HCT116 (cell line): Measurements from ENCODE around the gene SNAP47. TPM values are rescaled to one million over a fixed set of nuclear protein-coding genes. Genes with fewer than 3 reads are reported as not detected.

Experiments
- ATAC-seq: fragments of 200-7000 bp; cut with Tn5 transposase; 2 replicates; pipeline ENCODE4 v1.9.1; 2020; ENCODE audit warnings: mild to moderate bottlenecking, moderate library complexity
- BruUV-seq: library from RNA; stranded (reverse); fragments of 400-500 nt; replicated peaks from 2 replicates; lab custom pipeline; 2021; lab: Mats Ljungman, UMichigan
- CTCF ChIA-PET: fragments of 300-600 bp; sonication (Branson Sonifier 250); formaldehyde crosslinking; loops from one replicate; lab custom pipeline; 2021; ENCODE audit warnings: antibody characterized with exemption; lab: Charles Lee
- POLR2A ChIA-PET: fragments of 300-600, 350-600 bp; sonication (Branson Sonifier 250); formaldehyde crosslinking; loops from one replicate; lab custom pipeline; 2021; ENCODE audit warnings: antibody characterized with exemption; lab: Charles Lee
- RAD21 ChIA-PET, 2 experiments: fragments of 300-600 bp; sonication (Branson Sonifier 250); formaldehyde crosslinking; loops; one replicate each; lab custom pipeline; 2023; ENCODE audit warnings: low total read pairs in 2 of 2; ENCODE audit not compliant: uncharacterized antibody in 2 of 2, unreplicated experiment in 2 of 2, low non-redundant PET in 1 of 2; lab: Charles Lee
- DNase-seq: peaks from one replicate; pipeline ENCODE4 v3.0.0-alpha.2; 2010; ENCODE audit warnings: low read depth, low spot score
- H2AFZ ChIP-seq: fragments of 200-600 bp; shearing (Covaris generic), sonication (generic); 2 replicates; pipeline ENCODE4 v1.6.1; 2017; ENCODE audit warnings: low read depth, mixed run types, mixed read lengths, antibody characterized with exemption, low read length; ENCODE audit not compliant: poor library complexity, severe bottlenecking
- H3K27ac ChIP-seq: 2 replicates; pipeline ENCODE4 v1.5.1; 2012; ENCODE audit warnings: low read depth, low read length
- H3K27me3 ChIP-seq: fragments of 200-600 bp; sonication (generic); 2 replicates; pipeline ENCODE4 v1.6.1; 2016; ENCODE audit warnings: mixed run types, low read length, mixed read lengths; ENCODE audit not compliant: insufficient read depth
- H3K36me3 ChIP-seq, 2 experiments: fragments of 200-500 bp in 1 of 2; fragments of 200-600 bp in 1 of 2; sonication (Bioruptor generic) in 1 of 2; sonication (generic) in 1 of 2; 2 replicates each; pipeline versions ENCODE4 v1.5.1 to v1.6.1; 2014 to 2016; ENCODE audit warnings: low read length in 2 of 2, inconsistent platforms in 1 of 2, mixed read lengths in 1 of 2, mixed run types in 1 of 2; ENCODE audit not compliant: insufficient read depth in 2 of 2, control insufficient read depth in 1 of 2
- H3K4me1 ChIP-seq, 2 experiments: fragments of 200-600 bp in 1 of 2; sonication (generic) in 1 of 2; 2 replicates each; pipeline versions ENCODE4 v1.5.1 to v1.6.1; 2012 to 2017; ENCODE audit warnings: low read length in 2 of 2, inconsistent platforms in 1 of 2, mild to moderate bottlenecking in 1 of 2, mixed read lengths in 1 of 2, mixed run types in 1 of 2, moderate library complexity in 1 of 2; ENCODE audit not compliant: insufficient read depth in 2 of 2, control insufficient read depth in 1 of 2
- H3K4me2 ChIP-seq: fragments of 200-600 bp; sonication (generic); 2 replicates; pipeline ENCODE4 v1.6.1; 2017; ENCODE audit warnings: mixed run types, low read length, mixed read lengths
- H3K4me3 ChIP-seq, 2 experiments: fragments of 200-600 bp in 1 of 2; sonication (generic) in 1 of 2; replicated peaks in 1 of 2; 2 replicates each; pipeline ENCODE4 v1.5.1; 2011 to 2016; ENCODE audit warnings: low read length in 2 of 2, control low read depth in 1 of 2, low read depth in 1 of 2, mild to moderate bottlenecking in 1 of 2, mixed read lengths in 1 of 2, mixed run types in 1 of 2
- H3K79me2 ChIP-seq: fragments of 200-600 bp; sonication (generic); 2 replicates; pipeline ENCODE4 v1.6.1; 2017; ENCODE audit warnings: mild to moderate bottlenecking, mixed run types, low read length, moderate library complexity, mixed read lengths; ENCODE audit not compliant: insufficient read depth
- H3K9ac ChIP-seq: fragments of 200-600 bp; sonication (generic); 2 replicates; pipeline ENCODE4 v1.6.1; 2016; ENCODE audit warnings: low read length, mixed read lengths
- H3K9me2 ChIP-seq: fragments of 200-600 bp; sonication (generic), shearing (Covaris generic); 2 replicates; pipeline ENCODE4 v1.6.1; 2017; ENCODE audit warnings: mixed run types, mild to moderate bottlenecking, moderate library complexity; ENCODE audit not compliant: insufficient read depth
- H3K9me3 ChIP-seq, 2 experiments: fragments of 200-500 bp in 1 of 2; fragments of 200-600 bp in 1 of 2; sonication (Bioruptor generic) in 1 of 2; sonication (generic) in 1 of 2; 2 replicates each; pipeline ENCODE4 v1.6.1; 2014 to 2017; ENCODE audit warnings: low read length in 2 of 2, mixed read lengths in 2 of 2, inconsistent platforms in 1 of 2, low read depth in 1 of 2, mild to moderate bottlenecking in 1 of 2, mixed run types in 1 of 2, moderate library complexity in 1 of 2; ENCODE audit not compliant: control insufficient read depth in 1 of 2, insufficient read depth in 1 of 2
- H4K20me1 ChIP-seq: fragments of 200-600 bp; sonication (generic), shearing (Covaris generic); 2 replicates; pipeline ENCODE4 v1.6.1; 2017; ENCODE audit warnings: mixed run types, mild to moderate bottlenecking, moderate library complexity; ENCODE audit not compliant: insufficient read depth
- ATF3 ChIP-seq: IDR thresholded peaks from 2 replicates; pipeline ENCODE4 v1.6.1; 2012
- CEBPB ChIP-seq: IDR thresholded peaks from 2 replicates; pipeline ENCODE4 v1.6.1; 2012; ENCODE audit warnings: low read depth
- EGR1 ChIP-seq: IDR thresholded peaks from 2 replicates; pipeline ENCODE4 v1.6.1; 2012; ENCODE audit warnings: low read depth
- ELF1 ChIP-seq: IDR thresholded peaks from 2 replicates; pipeline ENCODE4 v1.6.1; 2012; ENCODE audit warnings: low read depth, borderline replicate concordance
- EZH2phosphoT487 ChIP-seq: fragments of 200-600 bp; IDR thresholded peaks from 2 replicates; pipeline ENCODE4 v1.6.1; 2018; ENCODE audit warnings: antibody characterized with exemption, borderline replicate concordance
- JUND ChIP-seq: IDR thresholded peaks from 2 replicates; pipeline ENCODE4 v1.6.1; 2012
- POLR2AphosphoS5 ChIP-seq: IDR thresholded peaks from 2 replicates; pipeline ENCODE4 v1.6.1; 2011; ENCODE audit warnings: mild to moderate bottlenecking, low read depth, low read length, moderate library complexity
- RAD21 ChIP-seq: IDR thresholded peaks from 2 replicates; pipeline ENCODE4 v1.6.1; 2012; ENCODE audit warnings: low read depth, mild to moderate bottlenecking
- SIN3A ChIP-seq: IDR thresholded peaks from 2 replicates; pipeline ENCODE4 v1.6.1; 2012; ENCODE audit warnings: low read depth
- SRF ChIP-seq: IDR thresholded peaks from 2 replicates; pipeline ENCODE4 v1.6.1; 2012; ENCODE audit warnings: low read depth
- YY1 ChIP-seq: IDR thresholded peaks from 2 replicates; pipeline ENCODE4 v1.6.1; 2011; ENCODE audit warnings: low read length, low read depth, moderate library complexity, mild to moderate bottlenecking; ENCODE audit not compliant: insufficient replicate concordance; ENCODE audit errors: extremely low read depth
- ZFX ChIP-seq: fragments of 450-650 bp; IDR thresholded peaks from 2 replicates; pipeline ENCODE4 v1.6.1; 2017
- intact Hi-C: fragments of 100-400 bp; cut with micrococcal nuclease; formaldehyde crosslinking; loops from 2 replicates; pipeline ENCODE4 v1.10.0; 2022
- total RNA-seq: library from RNA; stranded (reverse); gene quantifications from one replicate; pipeline ENCODE4 v1.2.1, GENCODE V29; 2021; ENCODE audit not compliant: unreplicated experiment
- TF ChIP-seq, protein P1 (sequence below), 3 experiments: fragments of 200-600 bp in 1 of 3; sonication (generic) in 1 of 3; IDR thresholded peaks in 2 of 3; conservative IDR thresholded peaks in 1 of 3; 2 replicates each; pipeline ENCODE4 v1.5.1; 2012 to 2017; ENCODE audit warnings: low read depth in 2 of 3, low read length in 2 of 3, antibody characterized with exemption in 1 of 3, borderline replicate concordance in 1 of 3, control low read depth in 1 of 3, mild to moderate bottlenecking in 1 of 3, mixed read lengths in 1 of 3, mixed run types in 1 of 3, moderate library complexity in 1 of 3; ENCODE audit not compliant: insufficient read depth in 1 of 3
- TF ChIP-seq, protein P2 (sequence below): IDR thresholded peaks from 2 replicates; pipeline ENCODE4 v1.6.1; 2011; ENCODE audit warnings: mild to moderate bottlenecking, low read length, moderate library complexity; ENCODE audit not compliant: insufficient replicate concordance; ENCODE audit errors: extremely low read depth
- TF ChIP-seq, protein P3 (sequence below): IDR thresholded peaks from 2 replicates; pipeline ENCODE4 v1.6.1; 2012; ENCODE audit warnings: low read depth

Gene SNAP47
- total RNA-seq, 1 experiment from 2014 or later, result 37.9 TPM

GRCh38 chr1:227777156-227777555 is 41.9 kb downstream of the SNAP47 start:
- Histone ChIP-seq H3K36me3 (no peaks in the 10 kb centered on the region), H2AFZ (no peak overlapping the region), H3K9ac (no peak overlapping the region), H4K20me1 (no peaks in the 10 kb centered on the region), H3K4me3 (no peak overlapping the region), H3K4me2 (no peak overlapping the region), H3K9me3 (no peaks in the 10 kb centered on the region), H3K27me3 (no peaks in the 10 kb centered on the region), H3K4me1 (no peaks in the 10 kb centered on the region), H3K27ac (no peak overlapping the region), H3K79me2 (no peaks in the 10 kb centered on the region), H3K9me2 (no peaks in the 10 kb centered on the region)
- ATAC-seq (no peak), DNase-seq (no peak)
- ChIA-PET POLR2A (no interaction called here), RAD21 (no interaction called here), CTCF (no interaction called here)
- intact Hi-C loops, result no loop called here
- BruUV-seq, result no TSS peak
- TF ChIP-seq RAD21 (no peak), SRF (no peak), JUND (no peak), CEBPB (no peak), ATF3 (no peak), EGR1 (no peak), YY1 (no peak), ZFX (no peak), EZH2phosphoT487 (no peak), SIN3A (no peak), POLR2AphosphoS5 (no peak), ELF1 (no peak)
- TF ChIP-seq, protein P1, sequence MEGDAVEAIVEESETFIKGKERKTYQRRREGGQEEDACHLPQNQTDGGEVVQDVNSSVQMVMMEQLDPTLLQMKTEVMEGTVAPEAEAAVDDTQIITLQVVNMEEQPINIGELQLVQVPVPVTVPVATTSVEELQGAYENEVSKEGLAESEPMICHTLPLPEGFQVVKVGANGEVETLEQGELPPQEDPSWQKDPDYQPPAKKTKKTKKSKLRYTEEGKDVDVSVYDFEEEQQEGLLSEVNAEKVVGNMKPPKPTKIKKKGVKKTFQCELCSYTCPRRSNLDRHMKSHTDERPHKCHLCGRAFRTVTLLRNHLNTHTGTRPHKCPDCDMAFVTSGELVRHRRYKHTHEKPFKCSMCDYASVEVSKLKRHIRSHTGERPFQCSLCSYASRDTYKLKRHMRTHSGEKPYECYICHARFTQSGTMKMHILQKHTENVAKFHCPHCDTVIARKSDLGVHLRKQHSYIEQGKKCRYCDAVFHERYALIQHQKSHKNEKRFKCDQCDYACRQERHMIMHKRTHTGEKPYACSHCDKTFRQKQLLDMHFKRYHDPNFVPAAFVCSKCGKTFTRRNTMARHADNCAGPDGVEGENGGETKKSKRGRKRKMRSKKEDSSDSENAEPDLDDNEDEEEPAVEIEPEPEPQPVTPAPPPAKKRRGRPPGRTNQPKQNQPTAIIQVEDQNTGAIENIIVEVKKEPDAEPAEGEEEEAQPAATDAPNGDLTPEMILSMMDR (IDR thresholded peaks at IDR 0.05 in 2 of 3, conservative IDR thresholded peaks at IDR 0.05 in 1 of 3; ENCODE audit: borderline replicate concordance in 1 of 3, insufficient read depth in 1 of 3, low read depth in 2 of 3, low read length in 2 of 3), result no peak
- TF ChIP-seq, protein P2, sequence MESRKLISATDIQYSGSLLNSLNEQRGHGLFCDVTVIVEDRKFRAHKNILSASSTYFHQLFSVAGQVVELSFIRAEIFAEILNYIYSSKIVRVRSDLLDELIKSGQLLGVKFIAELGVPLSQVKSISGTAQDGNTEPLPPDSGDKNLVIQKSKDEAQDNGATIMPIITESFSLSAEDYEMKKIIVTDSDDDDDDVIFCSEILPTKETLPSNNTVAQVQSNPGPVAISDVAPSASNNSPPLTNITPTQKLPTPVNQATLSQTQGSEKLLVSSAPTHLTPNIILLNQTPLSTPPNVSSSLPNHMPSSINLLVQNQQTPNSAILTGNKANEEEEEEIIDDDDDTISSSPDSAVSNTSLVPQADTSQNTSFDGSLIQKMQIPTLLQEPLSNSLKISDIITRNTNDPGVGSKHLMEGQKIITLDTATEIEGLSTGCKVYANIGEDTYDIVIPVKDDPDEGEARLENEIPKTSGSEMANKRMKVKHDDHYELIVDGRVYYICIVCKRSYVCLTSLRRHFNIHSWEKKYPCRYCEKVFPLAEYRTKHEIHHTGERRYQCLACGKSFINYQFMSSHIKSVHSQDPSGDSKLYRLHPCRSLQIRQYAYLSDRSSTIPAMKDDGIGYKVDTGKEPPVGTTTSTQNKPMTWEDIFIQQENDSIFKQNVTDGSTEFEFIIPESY, result no peak
- TF ChIP-seq, protein P3, sequence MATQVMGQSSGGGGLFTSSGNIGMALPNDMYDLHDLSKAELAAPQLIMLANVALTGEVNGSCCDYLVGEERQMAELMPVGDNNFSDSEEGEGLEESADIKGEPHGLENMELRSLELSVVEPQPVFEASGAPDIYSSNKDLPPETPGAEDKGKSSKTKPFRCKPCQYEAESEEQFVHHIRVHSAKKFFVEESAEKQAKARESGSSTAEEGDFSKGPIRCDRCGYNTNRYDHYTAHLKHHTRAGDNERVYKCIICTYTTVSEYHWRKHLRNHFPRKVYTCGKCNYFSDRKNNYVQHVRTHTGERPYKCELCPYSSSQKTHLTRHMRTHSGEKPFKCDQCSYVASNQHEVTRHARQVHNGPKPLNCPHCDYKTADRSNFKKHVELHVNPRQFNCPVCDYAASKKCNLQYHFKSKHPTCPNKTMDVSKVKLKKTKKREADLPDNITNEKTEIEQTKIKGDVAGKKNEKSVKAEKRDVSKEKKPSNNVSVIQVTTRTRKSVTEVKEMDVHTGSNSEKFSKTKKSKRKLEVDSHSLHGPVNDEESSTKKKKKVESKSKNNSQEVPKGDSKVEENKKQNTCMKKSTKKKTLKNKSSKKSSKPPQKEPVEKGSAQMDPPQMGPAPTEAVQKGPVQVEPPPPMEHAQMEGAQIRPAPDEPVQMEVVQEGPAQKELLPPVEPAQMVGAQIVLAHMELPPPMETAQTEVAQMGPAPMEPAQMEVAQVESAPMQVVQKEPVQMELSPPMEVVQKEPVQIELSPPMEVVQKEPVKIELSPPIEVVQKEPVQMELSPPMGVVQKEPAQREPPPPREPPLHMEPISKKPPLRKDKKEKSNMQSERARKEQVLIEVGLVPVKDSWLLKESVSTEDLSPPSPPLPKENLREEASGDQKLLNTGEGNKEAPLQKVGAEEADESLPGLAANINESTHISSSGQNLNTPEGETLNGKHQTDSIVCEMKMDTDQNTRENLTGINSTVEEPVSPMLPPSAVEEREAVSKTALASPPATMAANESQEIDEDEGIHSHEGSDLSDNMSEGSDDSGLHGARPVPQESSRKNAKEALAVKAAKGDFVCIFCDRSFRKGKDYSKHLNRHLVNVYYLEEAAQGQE, result no peak
